RWPE2 (cell line): ENCODE results near the gene PRKACG.

Experiments
- ATAC-seq: fragments of 200-7000 bp; cut with Tn5 transposase; 3 replicates; pipeline ENCODE4 v1.9.1; 2021; ENCODE audit warnings: low read depth
- DNase-seq: peaks from one replicate; pipeline ENCODE4 v3.0.0-alpha.2; 2020; ENCODE audit warnings: low spot score
- H3K27ac ChIP-seq: fragments of 450-650 bp; 2 replicates; pipeline ENCODE4 v1.5.1; 2017; ENCODE audit warnings: mild to moderate bottlenecking; ENCODE audit not compliant: poor library complexity, severe bottlenecking
- H3K27me3 ChIP-seq: fragments of 250-450 bp; sonication (Bioruptor Pico); 2 replicates; pipeline ENCODE4 v1.5.1; 2021; ENCODE audit warnings: mild to moderate bottlenecking, moderate library complexity; ENCODE audit not compliant: insufficient read depth, poor library complexity, severe bottlenecking
- H3K36me3 ChIP-seq: fragments of 250-450 bp; sonication (Bioruptor Pico); 2 replicates; pipeline ENCODE4 v1.5.1; 2020; ENCODE audit warnings: low read depth, mild to moderate bottlenecking, moderate library complexity
- H3K4me1 ChIP-seq: fragments of 250-450 bp; sonication (Bioruptor Pico); 2 replicates; pipeline ENCODE4 v1.5.1; 2021; ENCODE audit warnings: mild to moderate bottlenecking, moderate library complexity; ENCODE audit not compliant: insufficient read depth, poor library complexity, severe bottlenecking
- H3K4me3 ChIP-seq: fragments of 250-450 bp; sonication (Bioruptor Pico); 2 replicates; pipeline ENCODE4 v1.5.1; 2021; ENCODE audit warnings: mild to moderate bottlenecking, moderate library complexity; ENCODE audit not compliant: severe bottlenecking
- H3K9me3 ChIP-seq: fragments of 250-450 bp; sonication (Bioruptor Pico); 2 replicates; pipeline ENCODE4 v1.5.1; 2021; ENCODE audit warnings: mild to moderate bottlenecking, moderate library complexity; ENCODE audit not compliant: severe bottlenecking
- CTCF ChIP-seq: fragments of 450-650 bp; IDR thresholded peaks from one replicate; pipeline ENCODE4 v1.5.1; 2017; ENCODE audit warnings: mild to moderate bottlenecking, moderate library complexity; ENCODE audit not compliant: poor library complexity, severe bottlenecking

The PRKACG gene

GRCh38 chr9:68981789-68982188, 32.1 kb downstream of the PRKACG start:
- no peaks in the 10 kb centered on the region for H3K27me3 ChIP-seq
- H3K4me1 ChIP-seq: no peaks in the 10 kb centered on the region
- no peak for TF ChIP-seq CTCF
- no peak overlapping the region for H3K27ac ChIP-seq
- no peak overlapping the region for H3K4me3 ChIP-seq
- no peaks in the 10 kb centered on the region for H3K36me3 ChIP-seq
- ATAC-seq (no peak), DNase-seq (no peak)
- no peaks in the 10 kb centered on the region for H3K9me3 ChIP-seq

DNA sequence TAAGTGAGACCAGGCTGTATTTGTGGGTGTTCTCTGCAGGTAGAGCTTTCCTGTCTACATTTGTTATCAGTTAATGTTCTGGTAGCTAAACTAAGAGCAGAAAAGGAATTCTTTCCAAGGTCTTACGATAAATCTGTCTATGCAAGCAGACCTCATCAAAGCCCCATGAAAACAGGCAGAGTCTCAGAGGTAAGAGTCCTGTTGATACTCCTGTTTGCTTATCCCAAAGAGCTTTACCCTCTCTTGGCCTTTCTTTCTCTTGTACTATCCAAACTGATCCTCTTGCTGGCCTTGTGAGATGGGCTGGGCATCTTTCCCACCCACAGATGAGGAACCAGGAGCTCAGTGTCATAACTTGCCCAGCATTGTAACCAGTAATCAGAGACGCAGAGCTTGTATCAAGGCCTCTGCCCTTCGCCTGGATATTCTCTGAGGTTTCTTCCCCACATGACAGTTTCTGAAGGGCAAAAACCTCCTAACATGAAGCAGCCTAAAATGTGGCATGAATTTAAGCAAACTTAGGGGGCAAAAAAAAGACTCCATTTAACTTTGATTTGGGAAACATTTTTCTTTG, 33.5 kb downstream of the PRKACG start:
- no peak for DNase-seq
- Histone ChIP-seq H3K27me3 (no peaks in the 10 kb centered on the region), H3K4me1 (no peaks in the 10 kb centered on the region), H3K27ac (no peak overlapping the region), H3K36me3 (no peaks in the 10 kb centered on the region), H3K9me3 (no peaks in the 10 kb centered on the region), H3K4me3 (no peak overlapping the region)
- TF ChIP-seq CTCF: no peak
- ATAC-seq: no peak

GRCh38 chr9:68979538-68980314, 34.2 kb downstream of the PRKACG start:
- TF ChIP-seq CTCF: no peak
- no peaks in the 10 kb centered on the region for H3K4me1 ChIP-seq
- H3K36me3 ChIP-seq: no peaks in the 10 kb centered on the region
- no peak overlapping the region for H3K4me3 ChIP-seq
- H3K27me3 ChIP-seq: no peaks in the 10 kb centered on the region
- DNase-seq (no peak), ATAC-seq (no peak)
- H3K27ac ChIP-seq: no peak overlapping the region
- H3K9me3 ChIP-seq: no peaks in the 10 kb centered on the region

- no peak overlapping the region for H3K4me3 ChIP-seq
- no peaks in the 10 kb centered on the region for H3K36me3 ChIP-seq
- no peaks in the 10 kb centered on the region for H3K4me1 ChIP-seq
- no peak overlapping the region for H3K27ac ChIP-seq
- no peak for DNase-seq
- no peaks in the 10 kb centered on the region for H3K9me3 ChIP-seq
- H3K27me3 ChIP-seq: no peaks in the 10 kb centered on the region
- no peak for ATAC-seq
- no peak for TF ChIP-seq CTCF
Observed at GRCh38 chr9:68978501-68978900, 35.4 kb downstream of the PRKACG start.

- no peaks in the 10 kb centered on the region for H3K9me3 ChIP-seq
- no peak overlapping the region for H3K4me3 ChIP-seq
- H3K4me1 ChIP-seq: no peaks in the 10 kb centered on the region
- DNase-seq (no peak), ATAC-seq (no peak)
- TF ChIP-seq CTCF: no peak
- no peaks in the 10 kb centered on the region for H3K27me3 ChIP-seq
- H3K36me3 ChIP-seq: no peaks in the 10 kb centered on the region
- H3K27ac ChIP-seq: no peak overlapping the region
Observed at GRCh38 chr9:68978066-68978465, 35.8 kb downstream of the PRKACG start.
